AG04450 (cell line): Measurements from ENCODE around the gene SLC49A3. TPM values are rescaled to one million over a fixed set of nuclear protein-coding genes. Genes with fewer than 3 reads are reported as not detected.
"Not testable (repeated sequence)": the region's sequence is repeated elsewhere in the genome, so short reads cannot be mapped to it uniquely, and the experiment has no call there.

Source experiments
- CTCF ChIA-PET: fragments of 300-600, 350-600 bp; formaldehyde crosslinking; extraction: SDS; loops from one replicate; lab custom pipeline; 2022; ENCODE audit warnings: antibody characterized with exemption, inconsistent platforms; lab: Charles Lee
- POLR2A ChIA-PET: fragments of 350-600 bp; formaldehyde crosslinking; extraction: SDS; loops from one replicate; lab custom pipeline; 2021; ENCODE audit warnings: antibody characterized with exemption, inconsistent platforms; lab: Yijun Ruan, JAX
- DNase-seq: peaks from one replicate; pipeline ENCODE4 v3.0.0-alpha.2; 2011; ENCODE audit warnings: low read depth, low spot score
- H3K27ac ChIP-seq: one replicate; pipeline ENCODE4 v1.5.1; 2012; ENCODE audit warnings: low read depth, low read length, control low read depth
- H3K27me3 ChIP-seq: one replicate; pipeline ENCODE4 v1.6.0; 2012; ENCODE audit warnings: low read length; ENCODE audit not compliant: control insufficient read depth, insufficient read depth
- H3K4me3 ChIP-seq: 2 replicates; pipeline ENCODE4 v1.5.1; 2011; ENCODE audit warnings: mild to moderate bottlenecking, low read depth, low read length, control low read depth
- H3K9me3 ChIP-seq: 2 replicates; pipeline ENCODE4 v1.5.1; 2012; ENCODE audit warnings: low read length; ENCODE audit not compliant: control insufficient read depth, insufficient read depth
- CTCF ChIP-seq: IDR thresholded peaks from 2 replicates; pipeline ENCODE4 v1.5.1; 2011; ENCODE audit warnings: low read depth, low read length, control low read depth, inconsistent platforms
- polyA plus RNA-seq: library from polyadenylated mRNA; depleted of rRNA; stranded (reverse); fragments of >200 nt; gene quantifications from 2 replicates; pipeline ENCODE4 v1.2.3, GENCODE V29; 2011

The SLC49A3 gene
- polyA plus RNA-seq, 1 experiment = not detected

DNA sequence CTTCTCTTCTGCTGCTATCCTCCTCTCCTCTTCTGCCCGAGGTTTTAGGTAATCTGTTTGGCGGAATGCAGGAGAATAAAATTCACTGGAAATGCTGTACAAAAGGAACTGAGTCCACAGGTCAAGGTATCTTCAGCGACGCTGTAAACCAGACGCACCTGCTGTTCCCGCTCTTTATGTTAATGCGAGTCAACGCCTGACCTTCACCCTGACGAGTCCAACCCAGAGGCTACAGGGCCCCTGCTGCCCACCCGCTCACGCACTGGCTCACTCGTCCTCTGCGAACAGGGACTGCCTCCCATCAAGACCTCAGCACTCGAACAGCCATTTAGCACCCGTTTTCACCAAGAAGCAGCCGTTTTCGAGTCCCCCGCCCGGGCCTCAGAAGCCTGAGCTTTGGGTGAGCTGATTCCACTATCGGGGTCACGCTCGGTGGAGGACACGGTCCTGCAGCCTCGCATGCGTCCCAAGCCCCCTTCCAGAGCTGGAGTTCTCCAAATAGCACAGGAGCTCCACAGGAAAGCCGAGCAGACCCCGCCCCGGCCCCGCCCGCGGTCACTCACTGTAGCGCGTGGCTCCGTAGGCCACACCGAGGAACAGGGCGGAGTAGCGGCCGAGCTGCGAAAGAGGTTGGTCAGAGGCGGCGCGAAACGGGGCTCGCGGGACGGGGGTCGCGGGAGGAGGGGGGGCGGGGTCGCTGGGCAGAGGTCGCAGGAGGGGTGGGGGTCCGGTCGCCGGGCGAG, 15.4 kb downstream of the SLC49A3 start:
- POLR2A ChIA-PET = interaction anchor here (0.8 to 1.4 kb wide), 3 partner anchors 7 to 174 kb away, joined by 3 to 11 read pairs (median 6); no protein-coding TSS in a partner anchor
- H3K27ac ChIP-seq = no peak overlapping the region

GRCh38 chr4:671769-672168, 17.2 kb downstream of the SLC49A3 start:
- ChIA-PET POLR2A (no interaction called here), CTCF (no interaction called here)
- H3K4me3 ChIP-seq = no peak overlapping the region
- TF ChIP-seq CTCF = no peak
- H3K27me3 ChIP-seq = no peaks in the 10 kb centered on the region
- no peaks in the 10 kb centered on the region; the same call in 1 of the 2 replicates for H3K9me3 ChIP-seq
- H3K27ac ChIP-seq = no peak overlapping the region
- DNase-seq = no peak

More for the DNA sequence above, 15.4 kb downstream of the SLC49A3 start:
- TF ChIP-seq CTCF = no peak
- peak overlapping the region; percentile 84 for H3K4me3 ChIP-seq
- CTCF ChIA-PET = interaction anchor here (0.6 to 1.3 kb wide), 4 partner anchors 8 to 557 kb away, joined by 3 read pairs; no protein-coding TSS in a partner anchor
- H3K9me3 ChIP-seq = no peaks in the 10 kb centered on the region; the same call in 1 of the 2 replicates
- H3K27me3 ChIP-seq = no peaks in the 10 kb centered on the region
- DNase-seq = no peak

DNA sequence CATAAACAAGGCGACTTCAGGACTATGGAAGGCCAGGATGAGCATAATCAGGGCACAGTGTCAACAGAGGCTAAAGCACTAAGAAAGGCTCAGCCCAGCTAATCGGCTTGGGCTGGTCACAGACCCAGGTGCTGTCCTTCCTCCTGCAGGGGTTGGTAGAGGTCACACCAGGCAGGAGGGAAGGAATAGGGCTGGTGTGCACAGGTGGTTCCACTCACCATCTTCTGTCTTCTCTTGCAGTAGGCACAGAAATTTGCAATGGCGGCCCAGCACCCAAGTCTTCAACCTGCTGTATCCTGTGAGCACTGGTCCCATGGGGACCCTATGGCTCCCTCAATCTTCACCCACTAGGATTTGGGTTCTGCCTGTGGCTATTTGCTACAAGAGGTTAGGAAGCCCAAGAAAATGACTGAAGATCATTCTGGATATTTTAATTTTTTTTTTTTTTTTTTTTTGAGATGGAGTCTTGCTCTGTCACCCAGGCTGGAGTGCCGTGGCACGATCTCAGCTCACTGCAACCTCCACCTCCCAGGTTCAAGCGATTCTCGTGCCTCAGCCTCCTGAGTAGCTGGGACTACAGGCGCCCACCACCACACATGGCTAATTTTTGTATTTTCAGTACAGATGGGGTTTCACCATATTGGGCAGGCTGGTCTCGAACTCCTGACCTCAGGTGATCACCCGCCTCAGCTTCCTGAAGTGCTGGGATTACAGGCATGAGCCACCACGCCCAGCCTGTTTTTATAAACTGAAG, 19.0 kb downstream of the SLC49A3 start:
- H3K4me3 ChIP-seq, POLR2A ChIA-PET, H3K9me3 ChIP-seq, DNase-seq, H3K27me3 ChIP-seq, CTCF ChIA-PET, H3K27ac ChIP-seq: not testable (repeated sequence)

DNA sequence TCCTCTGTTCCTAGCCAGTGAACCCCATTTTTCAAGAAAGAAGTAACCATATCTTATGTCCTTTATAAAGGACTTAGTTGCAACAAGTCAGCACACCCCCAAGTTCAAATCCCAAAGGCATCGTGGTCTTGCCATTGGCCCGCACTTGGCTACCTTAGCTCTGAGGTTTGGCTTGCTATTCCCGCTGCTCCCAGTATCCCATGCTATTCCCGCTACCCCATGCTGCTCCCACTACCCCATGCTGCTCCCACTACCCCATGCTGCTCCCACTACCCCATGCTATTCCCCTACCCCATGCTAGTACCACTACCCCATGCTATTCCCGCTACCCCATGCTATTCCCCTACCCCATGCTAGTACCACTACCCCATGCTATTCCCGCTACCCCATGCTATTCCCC, 20.7 kb downstream of the SLC49A3 start:
- POLR2A ChIA-PET, H3K4me3 ChIP-seq, CTCF ChIA-PET, H3K27ac ChIP-seq, H3K9me3 ChIP-seq, DNase-seq, H3K27me3 ChIP-seq: not testable (repeated sequence)

DNA sequence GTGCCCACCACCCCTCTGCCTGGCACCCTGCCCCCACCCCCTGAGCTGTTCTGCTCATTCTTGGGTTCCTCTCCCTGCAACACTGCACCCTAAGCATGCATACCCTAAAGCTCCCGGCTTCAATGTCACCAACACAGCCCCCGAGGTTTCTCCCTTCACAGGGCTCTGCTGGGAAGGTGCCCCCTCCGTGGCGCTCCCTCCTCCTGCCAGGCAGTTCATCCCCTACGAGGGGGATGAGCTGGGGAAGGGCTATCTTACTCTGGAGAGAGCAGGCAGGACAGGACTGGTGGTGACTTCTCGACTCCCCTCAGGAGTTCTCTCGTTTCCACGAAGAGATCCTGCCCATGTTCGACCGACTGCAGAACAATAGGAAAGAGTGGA, 21.4 kb downstream of the SLC49A3 start:
- peaks cover 9% of the 10 kb centered on the region for H3K27me3 ChIP-seq
- ChIA-PET CTCF (no interaction called here), POLR2A (no interaction called here)

More for the DNA sequence above, 21.4 kb downstream of the SLC49A3 start:
- Histone ChIP-seq H3K27ac (no peak overlapping the region), H3K9me3 (peaks cover 13% of the 10 kb centered on the region; the same call in 1 of the 2 replicates), H3K4me3 (no peak overlapping the region)
- no peak for DNase-seq
- no peak for TF ChIP-seq CTCF
